ENCODE data around the gene UBL7.
"Not testable (repeated sequence)": the region's sequence is repeated elsewhere in the genome, so short reads cannot be mapped to it uniquely, and the experiment has no call there.

Gene UBL7, protein sequence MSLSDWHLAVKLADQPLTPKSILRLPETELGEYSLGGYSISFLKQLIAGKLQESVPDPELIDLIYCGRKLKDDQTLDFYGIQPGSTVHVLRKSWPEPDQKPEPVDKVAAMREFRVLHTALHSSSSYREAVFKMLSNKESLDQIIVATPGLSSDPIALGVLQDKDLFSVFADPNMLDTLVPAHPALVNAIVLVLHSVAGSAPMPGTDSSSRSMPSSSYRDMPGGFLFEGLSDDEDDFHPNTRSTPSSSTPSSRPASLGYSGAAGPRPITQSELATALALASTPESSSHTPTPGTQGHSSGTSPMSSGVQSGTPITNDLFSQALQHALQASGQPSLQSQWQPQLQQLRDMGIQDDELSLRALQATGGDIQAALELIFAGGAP
- total RNA-seq = 32.6 to 38.8 (median 35.8) reads per million in 4 experiments

DNA sequence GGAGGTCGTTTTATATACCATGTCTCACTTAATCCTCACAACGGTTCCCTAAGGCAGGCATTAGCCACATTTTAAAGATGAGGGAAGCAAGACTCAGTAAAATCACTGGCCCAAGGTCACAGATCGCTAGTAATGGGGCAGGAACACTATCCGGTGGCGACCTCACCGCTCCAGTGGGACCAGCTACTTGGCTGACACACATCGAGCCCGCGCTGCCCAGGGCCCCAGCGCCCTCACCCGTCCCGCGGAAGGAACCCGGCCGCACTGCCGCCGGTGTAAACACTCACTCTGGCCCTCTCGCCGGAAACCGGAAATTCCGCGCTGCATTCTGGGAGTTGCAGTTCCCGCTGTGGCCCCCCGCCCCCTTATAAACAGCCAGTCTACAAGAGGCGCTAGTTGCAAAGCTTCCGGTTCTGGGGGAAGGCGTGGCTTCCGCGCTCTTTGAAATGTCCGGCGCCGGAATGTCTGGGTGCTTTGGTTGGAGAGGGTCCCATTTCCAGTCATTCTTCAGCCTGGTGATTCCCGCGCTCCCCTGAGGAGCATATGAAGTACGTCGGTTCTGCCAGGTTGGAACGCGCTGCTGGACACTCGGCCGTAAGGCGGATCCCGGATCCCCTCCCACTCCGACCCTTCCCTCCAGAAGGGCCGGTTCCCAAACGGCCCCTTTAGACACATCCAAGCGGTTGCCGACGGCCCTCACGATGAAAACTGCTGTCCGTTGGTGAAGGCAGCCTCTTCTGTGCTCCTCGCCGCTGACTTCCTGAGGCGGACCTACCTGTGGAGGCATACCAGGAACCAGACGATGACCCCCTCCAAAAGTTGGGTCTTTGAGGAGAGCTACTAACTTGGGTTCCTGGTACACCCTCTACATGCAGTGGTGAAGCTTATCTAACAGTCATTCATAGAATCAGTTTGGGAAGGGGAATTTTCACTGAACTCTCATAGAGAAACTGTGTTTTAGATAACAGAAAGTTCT, at the start of gene UBL7:
UBL7 (minus strand) TSS at position 290 of the 976 bp plus-strand sequence. CDS start 2,293 bp downstream, outside the sequence.
- peak; percentile 92 for DNase-seq

DNA sequence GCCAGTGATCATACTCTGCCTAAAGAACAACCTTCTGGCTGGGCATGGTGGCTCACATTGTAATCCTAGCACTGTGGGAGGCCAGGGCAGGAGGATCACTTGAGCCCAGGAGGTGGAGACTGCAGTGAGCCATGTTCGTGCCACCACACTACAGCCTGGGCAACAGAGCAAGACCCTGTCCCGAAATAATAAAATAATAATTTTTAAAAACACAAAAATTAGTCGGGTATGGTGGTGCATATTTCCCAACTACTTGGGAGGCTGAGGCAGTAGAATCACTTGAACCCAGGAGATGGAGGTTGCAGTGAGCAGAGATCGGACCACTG, 45.5 kb upstream of the UBL7 start:
- no peak for DNase-seq

DNA sequence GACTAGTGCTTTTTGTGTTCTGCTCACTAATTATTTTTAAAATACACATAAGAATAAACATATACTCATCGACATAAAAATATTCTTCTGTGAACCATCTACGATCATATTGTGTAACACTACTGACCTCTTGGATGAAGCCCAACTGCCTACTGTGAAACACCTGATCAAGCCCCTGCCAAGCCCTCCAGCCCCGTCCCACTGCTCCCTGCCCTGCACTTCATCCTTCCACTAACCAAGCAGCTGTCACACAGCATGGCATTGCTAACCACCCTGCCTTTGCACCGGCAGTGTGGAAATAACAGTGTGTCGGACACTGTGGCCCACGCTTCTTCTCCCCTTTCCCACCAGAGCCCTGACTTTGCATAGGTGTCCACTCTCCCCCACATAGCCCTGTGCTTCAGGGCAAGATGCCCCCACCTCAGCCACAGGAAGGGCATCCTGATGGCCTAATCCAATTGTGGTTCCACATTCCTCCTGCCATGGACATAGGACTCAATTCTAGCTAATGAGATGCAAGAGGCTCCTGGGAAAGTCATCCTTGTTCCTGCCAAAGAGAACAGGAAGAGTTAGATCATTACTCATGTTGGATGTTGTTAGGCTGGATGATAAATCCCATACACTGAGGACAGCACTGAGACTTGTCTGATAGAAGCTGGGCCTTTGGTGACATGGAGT, 45.0 kb upstream of the UBL7 start:
- DNase-seq = no peak

DNA sequence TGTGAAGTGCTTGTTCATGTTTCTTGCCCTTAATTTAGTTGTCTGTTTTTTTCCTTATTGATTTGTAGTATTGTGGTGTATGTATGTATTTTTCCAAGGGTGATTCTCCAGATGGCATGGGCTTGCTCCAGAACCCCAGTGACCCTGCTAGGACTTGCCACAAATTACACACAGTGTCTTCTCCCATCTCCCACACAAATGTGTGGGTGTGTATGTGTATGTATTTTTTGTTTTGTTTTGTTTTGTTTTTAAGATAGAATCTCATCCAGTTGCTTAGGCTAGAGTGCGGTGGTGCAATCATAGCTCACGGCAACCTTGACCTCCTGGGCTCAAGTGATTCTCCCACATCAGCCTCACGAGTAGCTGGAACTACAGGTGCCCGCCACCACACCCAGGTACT, 43.9 kb upstream of the UBL7 start:
- DNase-seq = no peak

DNA sequence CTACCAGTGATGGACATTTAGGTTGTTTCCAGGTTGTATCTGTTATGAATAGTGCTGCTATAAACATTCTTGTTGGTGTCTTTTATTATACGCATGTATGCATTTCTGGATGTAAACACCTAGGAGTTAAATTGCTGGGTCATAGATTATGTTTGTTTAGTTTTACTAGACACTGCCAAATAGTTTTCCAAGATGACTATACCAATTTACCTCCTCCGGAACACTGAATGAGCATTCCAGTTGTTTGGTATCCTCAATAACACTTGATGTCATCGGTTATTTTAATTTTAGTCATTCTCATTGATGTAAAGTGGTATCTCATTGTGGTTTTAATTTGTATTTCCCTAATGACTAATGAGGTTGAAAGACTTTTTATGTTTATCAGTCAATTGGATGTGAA, 43.5 kb upstream of the UBL7 start:
- DNase-seq = no peak

DNA sequence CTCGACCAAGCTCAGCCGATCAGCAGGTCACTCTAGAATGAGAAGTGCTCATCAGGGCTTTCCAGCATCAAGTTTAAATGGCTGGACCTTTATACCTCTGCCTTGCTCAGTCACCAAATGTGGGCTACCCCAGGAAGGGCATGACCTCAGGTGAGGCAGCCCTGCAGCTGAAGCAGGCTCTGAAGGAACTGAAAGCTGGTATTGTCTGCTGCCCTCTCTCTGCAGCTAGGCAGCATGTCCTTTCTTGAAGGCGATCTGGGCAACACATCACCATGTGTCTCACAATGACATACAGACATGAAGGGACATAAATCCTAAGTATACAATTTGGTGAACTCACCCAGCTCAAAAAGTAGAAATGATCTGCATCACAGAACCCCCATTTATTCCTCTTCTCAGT, 41.3 kb upstream of the UBL7 start:
- no peak for DNase-seq

DNA sequence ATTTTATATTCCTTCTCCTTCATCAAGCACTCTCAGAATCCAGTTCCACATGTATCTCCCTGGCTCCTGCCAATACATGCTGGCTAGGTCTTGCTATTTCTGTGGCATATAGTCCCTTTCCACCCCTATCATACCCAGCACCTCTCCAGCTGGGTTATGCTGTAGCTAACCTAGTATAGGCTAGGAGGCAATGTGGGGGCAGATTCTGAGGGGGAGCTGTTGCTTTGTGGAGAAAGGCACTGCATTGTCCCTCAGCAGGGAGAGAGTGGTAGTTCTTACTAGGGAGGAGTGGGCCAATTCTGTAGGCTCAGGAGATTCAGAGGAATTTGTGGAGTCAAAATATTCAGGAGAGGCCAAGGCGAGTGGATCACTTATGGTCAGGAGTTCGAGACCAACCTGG, 39.4 kb upstream of the UBL7 start:
- no peak for DNase-seq

DNA sequence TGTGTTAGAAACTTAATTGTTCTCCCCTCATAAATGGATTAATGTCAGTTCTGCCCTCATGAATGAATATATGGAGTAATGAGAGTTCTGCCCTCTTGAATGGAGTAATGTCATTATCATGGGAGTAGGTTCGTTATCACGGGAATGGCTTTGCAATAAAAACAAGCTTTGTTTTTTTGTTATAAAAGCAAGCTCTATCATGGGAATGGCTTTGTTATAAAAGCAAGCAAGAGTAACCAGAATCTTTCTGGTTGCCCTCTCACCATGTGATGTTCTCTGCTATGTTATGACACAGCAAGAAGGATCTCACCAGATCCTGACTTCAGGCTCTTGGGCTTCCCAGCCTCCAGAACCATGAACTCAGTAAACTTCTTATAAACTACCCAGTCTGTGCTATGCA, 38.4 kb upstream of the UBL7 start:
- no peak for DNase-seq

DNA sequence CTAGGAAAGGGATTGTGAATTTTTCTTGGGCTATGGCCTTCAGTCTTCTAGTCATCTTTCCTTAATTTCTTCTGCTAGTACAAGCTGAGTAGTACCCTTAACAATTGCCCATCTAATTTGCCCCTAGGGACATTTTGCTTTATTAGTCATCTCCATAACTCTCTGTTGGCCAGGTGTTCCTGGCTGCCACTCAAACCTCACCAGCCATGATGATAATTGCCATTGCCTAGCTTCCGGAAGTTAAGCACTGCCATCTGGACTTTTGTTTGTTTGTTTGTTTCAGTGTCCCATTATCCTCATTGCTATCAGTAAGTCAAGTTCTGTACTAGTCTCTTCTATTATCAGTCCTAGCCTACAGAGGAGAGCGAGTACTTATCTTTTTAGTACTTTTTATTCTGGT, 36.6 kb upstream of the UBL7 start:
- no peak for DNase-seq

DNA sequence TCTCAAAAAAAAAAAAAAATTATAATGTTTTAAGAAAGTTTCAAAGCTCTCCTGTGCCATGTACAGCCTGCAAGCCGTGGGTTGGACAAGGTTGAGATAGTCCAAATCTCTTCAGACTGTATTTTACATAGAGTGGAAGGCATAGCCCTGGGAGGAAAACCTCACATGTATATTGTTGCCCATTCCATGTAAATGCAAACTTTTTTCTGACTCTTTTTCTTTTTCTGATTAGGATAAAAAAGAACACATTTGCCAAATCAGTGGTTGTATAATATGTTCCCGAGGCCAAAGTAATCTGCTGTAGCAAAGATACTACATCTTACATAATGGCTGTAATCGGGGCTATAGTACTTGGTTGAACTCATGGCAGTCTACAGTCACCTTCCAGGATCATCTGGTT, 35.7 kb upstream of the UBL7 start:
- DNase-seq = no peak

DNA sequence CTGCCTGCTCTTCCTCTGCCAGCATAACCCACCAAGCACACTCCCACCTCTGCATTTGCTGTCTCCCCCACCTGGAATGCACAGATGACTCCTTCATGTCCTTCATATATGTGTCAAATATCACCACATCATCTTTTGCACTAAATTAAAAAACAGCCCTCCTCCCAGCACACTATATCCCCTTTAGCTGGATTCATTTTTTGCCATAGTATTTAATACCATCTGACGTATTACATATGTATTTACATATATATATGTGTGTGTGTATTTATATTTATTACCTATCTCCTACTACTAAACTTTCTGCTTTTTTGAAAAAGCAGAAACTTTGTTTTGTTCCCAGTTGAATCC, 29.4 kb upstream of the UBL7 start:
- DNase-seq = no peak

DNA sequence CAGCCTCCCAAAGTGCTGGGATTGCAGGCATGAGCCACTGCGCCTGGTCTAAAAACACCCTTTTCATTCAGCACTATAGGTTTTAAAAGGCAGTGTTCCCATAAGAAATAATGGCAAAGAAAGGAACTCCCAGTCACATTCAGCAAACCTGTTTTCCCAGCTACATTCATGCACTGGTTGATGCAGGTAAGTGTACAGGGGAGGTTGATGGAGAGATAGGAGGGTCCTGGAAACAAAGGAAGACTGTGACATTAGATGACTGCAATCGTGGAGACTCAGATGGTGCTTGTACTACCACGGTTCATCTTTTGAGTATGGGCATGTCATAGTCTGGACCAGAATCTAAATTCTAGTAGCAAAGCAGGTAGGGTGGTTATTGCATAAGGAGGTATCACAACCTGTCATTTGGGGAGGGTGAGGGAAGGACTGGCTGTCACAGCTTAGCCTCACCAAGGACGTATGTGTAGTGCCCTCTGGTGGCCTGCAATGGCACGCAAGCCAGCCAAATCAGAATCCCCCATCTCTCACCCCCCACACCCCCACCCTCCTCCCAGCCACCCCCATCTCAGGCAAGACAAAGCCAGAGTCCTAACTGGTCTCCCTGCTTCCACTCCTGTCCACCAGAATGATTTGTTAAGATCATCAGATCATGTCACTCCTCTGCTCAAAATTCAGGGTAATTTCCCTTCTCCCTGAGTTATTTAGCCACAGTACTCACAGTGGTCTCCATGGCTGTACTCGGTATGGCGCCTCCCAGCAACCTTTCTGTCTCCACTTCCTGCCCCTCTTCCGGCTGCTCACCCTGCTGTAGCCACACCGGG, 28.8 kb upstream of the UBL7 start:
- peak; percentile 69 for DNase-seq

DNA sequence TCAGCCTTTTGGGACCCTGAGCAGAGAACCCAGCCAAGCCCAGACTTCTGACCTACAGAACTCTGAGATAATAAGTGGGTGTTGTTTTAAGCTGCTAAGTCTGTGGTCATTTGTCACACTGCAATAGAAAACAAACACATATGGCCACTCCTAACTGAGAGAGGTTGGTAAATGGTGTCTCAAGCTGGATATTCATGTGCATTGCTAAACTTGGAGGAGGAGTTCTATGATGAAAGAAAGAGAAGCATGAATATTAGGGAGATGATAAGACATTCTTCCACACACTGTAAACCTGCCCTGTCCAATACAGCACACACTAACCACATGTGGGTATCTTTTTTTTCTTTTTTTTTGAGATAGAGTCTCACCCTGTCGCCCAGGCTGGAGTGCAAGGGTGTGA, 27.8 kb upstream of the UBL7 start:
- no peak for DNase-seq

DNA sequence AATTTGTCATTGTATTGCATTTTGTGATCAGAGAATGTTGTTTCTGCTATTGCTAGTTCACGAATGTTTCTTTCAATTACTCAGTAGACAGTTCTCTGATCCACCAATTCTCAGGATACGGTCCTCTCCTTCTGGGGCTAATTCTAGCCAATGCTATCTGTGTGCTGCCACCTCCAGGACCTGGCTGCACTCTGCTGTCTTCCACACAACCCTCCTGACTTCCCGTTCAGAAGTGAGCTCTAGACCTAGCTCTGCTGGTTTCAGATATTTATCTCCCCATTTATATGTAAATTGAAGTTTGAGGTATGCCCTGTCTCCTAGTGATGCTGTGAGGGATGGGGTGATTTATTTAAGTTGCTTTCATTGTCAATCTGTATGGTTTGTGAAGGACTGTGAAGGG, 21.7 kb upstream of the UBL7 start:
- DNase-seq = no peak

DNA sequence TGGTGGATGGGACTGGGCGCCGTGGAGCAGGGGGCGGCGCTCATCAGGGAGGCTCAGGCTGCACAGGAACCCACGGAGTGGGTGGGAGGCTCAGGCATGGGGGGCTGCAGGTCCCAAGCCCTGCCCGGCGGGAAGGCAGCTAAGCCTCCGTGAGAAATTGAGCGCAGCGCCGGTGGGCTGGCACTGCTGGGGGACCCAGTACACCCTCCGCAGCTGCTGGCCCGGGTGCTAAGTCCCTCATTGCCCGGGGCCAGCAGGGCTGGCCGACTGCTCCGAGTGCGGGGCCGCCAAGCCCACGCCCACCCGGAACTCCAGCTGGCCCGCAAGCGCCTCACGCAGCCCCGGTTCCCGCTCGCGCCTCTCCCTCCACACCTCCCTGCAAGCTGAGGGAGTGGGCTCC, 19.4 kb upstream of the UBL7 start:
- DNase-seq = not testable (repeated sequence)

DNA sequence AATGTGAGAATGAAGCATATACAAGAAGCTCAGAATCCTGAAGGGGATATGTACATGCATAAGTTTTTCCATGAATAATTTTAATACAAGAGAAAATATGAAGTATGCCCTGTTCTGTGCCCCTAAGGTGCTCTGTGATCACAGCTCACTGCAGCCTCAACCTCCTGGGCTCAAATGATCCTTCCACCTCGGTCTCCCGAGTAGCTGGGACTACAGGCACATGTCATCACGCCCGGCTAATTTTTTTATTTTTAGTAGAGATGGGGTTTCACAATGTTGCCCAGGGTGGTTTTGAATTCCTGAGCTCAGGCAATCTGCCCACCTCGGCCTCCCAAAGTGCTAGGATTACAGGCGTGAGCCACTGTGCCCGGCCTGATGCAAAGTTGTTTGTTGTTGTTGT, 10.7 kb upstream of the UBL7 start:
- DNase-seq = not testable (repeated sequence)

DNA sequence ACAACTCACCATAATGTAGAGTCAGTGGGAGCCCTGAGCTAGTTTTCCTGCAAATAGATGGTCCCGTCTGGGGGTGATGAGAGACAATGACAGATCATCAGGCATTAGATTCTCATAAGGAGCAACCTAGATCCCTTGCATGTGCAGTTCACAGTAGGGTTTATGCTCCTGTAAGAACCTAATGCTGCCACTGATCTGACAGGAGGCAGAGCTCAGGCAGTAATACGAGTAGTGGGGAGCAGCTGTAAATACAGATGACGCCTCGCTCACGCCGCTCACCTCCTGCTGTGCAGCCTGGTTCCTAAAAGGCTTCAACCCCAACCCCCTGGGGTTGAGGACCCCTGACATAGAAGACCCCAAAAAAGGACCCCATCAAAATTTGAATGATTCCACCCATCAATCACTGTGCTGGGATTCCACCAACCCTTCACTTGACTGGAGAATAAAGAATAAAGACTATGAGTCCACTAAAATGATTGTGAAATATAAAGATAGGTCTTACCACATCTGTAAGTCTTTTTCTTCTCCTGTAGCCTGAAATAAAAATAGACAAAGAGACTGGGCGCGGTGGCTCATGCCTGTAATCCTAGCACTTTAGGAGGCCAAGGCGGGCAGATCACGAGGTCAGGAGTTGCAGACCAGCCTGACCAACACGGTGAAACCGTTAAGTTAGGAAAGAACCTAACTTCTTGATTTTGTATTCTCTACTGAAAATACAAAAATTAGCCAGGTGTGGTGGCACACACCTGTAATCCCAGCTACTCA, 9.9 kb upstream of the UBL7 start:
- DNase-seq = no peak

DNA sequence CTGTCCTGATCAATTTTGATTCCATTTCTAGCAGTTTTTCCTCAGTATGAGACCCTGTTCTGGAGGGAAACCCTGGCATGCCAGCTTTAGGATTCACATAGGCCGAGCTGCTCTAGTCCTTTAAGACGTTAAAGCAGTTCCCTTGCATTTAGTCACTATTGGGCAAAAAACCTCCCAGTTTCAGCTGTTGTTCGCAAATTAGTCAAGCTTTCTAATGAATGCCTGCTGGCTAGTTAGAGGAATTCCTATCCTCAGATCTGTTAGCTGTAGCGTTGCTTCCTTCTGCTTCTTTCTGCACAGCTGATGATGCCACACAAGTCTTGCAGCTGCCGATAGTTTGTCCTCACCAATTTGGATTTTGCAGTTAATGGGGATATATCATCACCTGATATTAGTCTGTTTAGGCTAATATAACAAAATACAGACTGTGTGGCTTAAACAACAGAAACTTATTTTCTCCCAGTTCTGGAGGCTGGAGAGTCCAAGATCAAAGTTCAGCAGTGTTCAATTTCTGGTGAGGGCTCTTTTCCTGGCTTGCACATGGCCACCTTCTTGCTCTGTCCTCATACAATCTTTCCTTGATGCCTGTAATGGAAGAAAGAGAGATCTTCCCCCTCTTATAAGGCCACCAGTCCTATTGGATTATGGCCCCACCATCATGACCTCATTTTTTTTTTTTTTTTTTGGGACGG, 7.5 kb upstream of the UBL7 start:
- DNase-seq = no peak

DNA sequence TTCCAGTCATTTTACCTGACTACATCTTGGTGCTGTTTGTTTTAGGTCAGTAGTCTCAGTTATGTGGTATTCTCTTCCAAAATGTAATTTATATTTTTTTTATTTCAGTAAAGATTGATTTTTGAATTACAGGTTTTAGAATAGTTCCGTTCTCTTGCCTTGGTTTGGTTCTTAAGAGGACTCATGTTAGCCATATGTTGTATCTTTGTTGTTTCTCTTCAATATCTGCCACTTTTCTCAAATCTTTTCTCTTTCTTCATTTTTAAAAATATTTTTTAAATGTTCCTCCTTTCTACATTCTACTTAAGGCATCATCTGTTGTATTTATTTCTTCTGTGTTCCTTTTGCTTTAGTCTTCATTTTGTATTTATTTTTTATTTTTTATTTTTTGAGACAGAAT, 5.6 kb upstream of the UBL7 start:
- no peak for DNase-seq

DNA sequence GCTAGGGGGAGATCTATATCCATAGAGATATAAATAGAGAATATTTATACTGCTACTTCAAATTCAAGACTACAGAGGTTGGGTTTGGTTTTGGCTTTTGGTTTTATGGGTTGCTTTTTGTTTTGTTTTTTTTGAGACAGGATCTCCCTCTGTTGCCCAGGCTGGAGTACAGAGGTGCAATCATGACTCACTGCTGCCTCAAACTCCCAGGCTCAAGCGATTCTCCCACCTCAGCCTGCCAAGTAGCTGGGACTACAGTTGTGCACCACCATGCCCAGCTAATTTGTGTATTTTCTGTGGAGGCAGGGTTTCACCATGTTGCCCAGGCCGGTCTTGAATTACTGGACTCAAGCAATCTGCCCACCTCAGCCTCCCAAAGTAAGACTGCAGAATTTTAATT, 3.9 kb upstream of the UBL7 start:
- no peak for DNase-seq

DNA sequence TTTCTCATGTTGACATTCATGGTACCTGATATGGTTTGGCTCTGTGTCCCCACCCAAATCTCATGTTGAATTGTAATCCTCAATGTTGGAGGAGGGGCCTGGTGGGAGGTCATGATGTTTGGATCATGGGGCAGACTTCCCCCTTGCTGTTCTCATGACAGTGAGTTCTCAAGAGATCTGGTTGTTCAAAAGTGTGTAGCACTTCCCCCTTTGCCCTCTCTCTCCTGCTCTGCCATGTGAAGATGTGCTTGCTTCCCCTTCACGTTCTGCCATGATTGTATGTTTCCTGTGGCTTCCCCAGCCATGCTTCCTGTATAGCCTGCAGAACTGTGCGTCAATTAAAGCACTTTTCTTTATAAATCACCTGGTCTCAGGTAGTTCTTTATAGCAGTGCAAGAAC, 3.3 kb upstream of the UBL7 start:
- no peak for DNase-seq
